Suppressor macrophage (primary cell): ENCODE measurements around the gene IL17RA.

Experiments
- DNase-seq, 4 experiments: peaks; one replicate each; pipeline ENCODE4 v3.0.0-alpha.2; 2020 to 2022

IL17RA gene

GRCh38 chr22:17158176-17158567 is 73.4 kb downstream of the IL17RA start:
- no peak for DNase-seq

- peak; percentile 92 to 97 (median 94) for DNase-seq
Measured at GRCh38 chr22:17158568-17159503, 74.0 kb downstream of the IL17RA start, which contains the start of gene HDHD5. Gene HDHD5, minus strand, starts transcription at chr22:17159277. Its CDS starts 26 bp downstream, at chr22:17159251.

GRCh38 chr22:17159504-17159951 is 74.7 kb downstream of the IL17RA start:
- peak; percentile 36 to 56 (median 48) for DNase-seq

- DNase-seq = no peak
Measured at GRCh38 chr22:17161991-17162390, 77.2 kb downstream of the IL17RA start.

GRCh38 chr22:17162731-17163130 is 77.9 kb downstream of the IL17RA start:
- DNase-seq = no peak

GRCh38 chr22:17164392-17165024 is 79.7 kb downstream of the IL17RA start:
- peak in 2 of 4 experiments; percentile 22 to 45 for DNase-seq
